PFSK-1 (cell line): ENCODE results near the gene IFITM10.

Experiments used
- FOXP2 ChIP-seq: optimal IDR thresholded peaks from 2 replicates; pipeline ENCODE3; 2011; ENCODE audit warnings: borderline replicate concordance, control low read depth, inconsistent platforms; ENCODE audit not compliant: insufficient read depth; ENCODE audit errors: extremely low read length, extremely low read depth
- POLR2AphosphoS5 ChIP-seq: IDR thresholded peaks from 2 replicates; pipeline ENCODE4 v1.6.1; 2012; ENCODE audit warnings: low read depth, mild to moderate bottlenecking, control low read depth, low read length, moderate library complexity
- REST ChIP-seq, 2 experiments: IDR thresholded peaks; 2 replicates each; pipeline versions ENCODE4 v1.6.1 to v1.8.0; 2011 to 2012; ENCODE audit warnings: low read depth in 2 of 2, low read length in 2 of 2, control low read depth in 1 of 2, inconsistent platforms in 1 of 2, mild to moderate bottlenecking in 1 of 2, moderate library complexity in 1 of 2; ENCODE audit not compliant: insufficient read depth in 1 of 2
- SIN3A ChIP-seq: IDR thresholded peaks from 2 replicates; pipeline ENCODE4 v1.6.1; 2012; ENCODE audit warnings: mild to moderate bottlenecking, low read length, moderate library complexity, borderline replicate concordance; ENCODE audit not compliant: insufficient read depth
- TAF1 ChIP-seq: IDR thresholded peaks from 2 replicates; pipeline ENCODE4 v1.6.1; 2012; ENCODE audit warnings: low read length, control low read depth, borderline replicate concordance; ENCODE audit not compliant: insufficient read depth

IFITM10 gene

GRCh38 chr11:1774886-1775285 is 24.5 kb upstream of the IFITM10 start:
- TF ChIP-seq TAF1 (no peak), SIN3A (no peak), POLR2AphosphoS5 (no peak), FOXP2 (no peak), REST (IDR thresholded peaks at IDR 0.05; ENCODE audit: insufficient read depth in 1 of 2, low read depth in 2 of 2, low read length in 2 of 2) (no peak)

DNA sequence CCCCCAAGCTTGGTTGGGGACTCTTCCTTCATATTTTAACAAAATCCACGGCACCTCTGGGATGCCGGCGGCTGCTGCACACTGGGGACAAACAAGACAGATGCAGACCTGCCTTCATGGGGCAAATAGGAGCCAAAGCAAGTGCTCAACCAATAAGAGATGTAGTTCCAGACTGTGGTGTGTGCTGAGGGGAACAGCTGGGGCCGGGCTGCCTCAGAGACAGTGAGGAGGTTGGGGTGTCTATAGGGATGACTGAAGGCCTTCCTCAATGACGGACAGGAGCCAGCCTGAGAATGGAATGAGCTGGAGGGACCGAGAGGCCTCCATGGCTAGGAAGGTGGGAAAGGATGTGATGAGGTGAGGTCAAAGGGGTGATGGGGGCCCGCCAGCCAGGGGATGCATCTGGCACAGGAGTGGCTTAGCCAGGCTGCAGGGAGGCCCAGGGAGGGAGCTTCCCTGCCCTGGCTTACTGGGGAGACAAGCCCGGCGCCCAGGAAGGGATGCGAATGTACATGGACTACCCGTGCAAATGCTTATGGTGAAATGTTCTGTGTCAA is 23.7 kb upstream of the IFITM10 start:
- no peak for TF ChIP-seq FOXP2
- no peak for TF ChIP-seq POLR2AphosphoS5
- no peak for TF ChIP-seq TAF1
- no peak for TF ChIP-seq SIN3A
- TF ChIP-seq REST (IDR thresholded peaks at IDR 0.05; ENCODE audit: insufficient read depth in 1 of 2, low read depth in 2 of 2, low read length in 2 of 2): no peak

- no peak for TF ChIP-seq TAF1
- TF ChIP-seq FOXP2: no peak
- TF ChIP-seq SIN3A: no peak
Measured at GRCh38 chr11:1773131-1773993, 23.0 kb upstream of the IFITM10 start.

- TF ChIP-seq SIN3A (no peak), REST (IDR thresholded peaks at IDR 0.05; ENCODE audit: insufficient read depth in 1 of 2, low read depth in 2 of 2, low read length in 2 of 2) (no peak), FOXP2 (peak; percentile 41), POLR2AphosphoS5 (no peak), TAF1 (no peak)
Measured at GRCh38 chr11:1772270-1773130, 22.1 kb upstream of the IFITM10 start.

DNA sequence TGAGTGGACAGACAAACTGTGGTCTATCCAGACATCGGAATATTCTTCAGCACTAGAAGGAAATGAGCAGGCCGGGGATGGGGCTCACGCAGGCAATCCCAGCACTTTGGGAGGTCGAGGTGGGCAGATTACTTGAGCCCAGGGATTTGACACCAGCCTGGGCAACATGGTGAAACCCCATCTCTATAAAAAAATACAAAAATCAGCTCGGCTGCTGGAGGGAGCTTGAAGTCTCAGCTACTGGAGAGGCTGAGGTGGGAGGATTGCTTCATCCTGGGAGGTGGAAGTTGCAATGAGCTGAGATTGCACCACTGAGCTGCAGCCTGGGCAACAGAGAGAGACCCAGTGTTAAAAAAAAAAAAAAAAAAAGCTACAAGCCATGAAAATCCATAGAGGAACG is 21.3 kb upstream of the IFITM10 start:
- no peak for TF ChIP-seq FOXP2
- no peak for TF ChIP-seq POLR2AphosphoS5
- TF ChIP-seq REST (IDR thresholded peaks at IDR 0.05; ENCODE audit: insufficient read depth in 1 of 2, low read depth in 2 of 2, low read length in 2 of 2): no peak
